Liver (tissue), 9 donors: Measurements from ENCODE around the gene ZNF664. TPM values are rescaled to one million over a fixed set of nuclear protein-coding genes. Genes with fewer than 3 reads are reported as not detected.

Experiments
- DNase-seq: peaks from one replicate; pipeline ENCODE4 v3.0.0-alpha.2; 2017; ENCODE audit warnings: low spot score
- H3K27ac ChIP-seq, 2 donors: one replicate each; pipeline ENCODE4 v1.7.0; 2013; ENCODE audit warnings: inconsistent platforms in 2 of 2, low read length in 2 of 2, control low read depth in 1 of 2, low read depth in 1 of 2, mild to moderate bottlenecking in 1 of 2
- H3K27me3 ChIP-seq, 4 donors: one replicate each; pipeline versions ENCODE4 v1.6.1 to v1.7.0; 2013; ENCODE audit warnings: low read length in 3 of 4, inconsistent platforms in 1 of 4, mild to moderate bottlenecking in 1 of 4, moderate library complexity in 1 of 4; ENCODE audit not compliant: control insufficient read depth in 4 of 4, insufficient read depth in 4 of 4
- H3K36me3 ChIP-seq, 4 donors: one replicate each; pipeline versions ENCODE4 v1.6.1 to v1.7.0; 2013; ENCODE audit warnings: low read length in 3 of 4, mild to moderate bottlenecking in 3 of 4, low read depth in 1 of 4, moderate library complexity in 1 of 4; ENCODE audit not compliant: control insufficient read depth in 4 of 4, insufficient read depth in 3 of 4
- H3K4me1 ChIP-seq, 4 donors: one replicate each; pipeline versions ENCODE4 v1.6.1 to v1.7.0; 2013; ENCODE audit warnings: low read length in 3 of 4, mild to moderate bottlenecking in 3 of 4, moderate library complexity in 1 of 4; ENCODE audit not compliant: control insufficient read depth in 4 of 4, insufficient read depth in 4 of 4
- H3K4me3 ChIP-seq, 3 donors: one replicate each; pipeline versions ENCODE4 v1.6.1 to v1.7.0; 2013; ENCODE audit warnings: low read length in 3 of 3, control low read depth in 1 of 3, low read depth in 1 of 3, mild to moderate bottlenecking in 1 of 3
- H3K9ac ChIP-seq, 2 donors: one replicate each; pipeline ENCODE4 v1.7.0; 2013; ENCODE audit warnings: low read length in 2 of 2, mild to moderate bottlenecking in 2 of 2, moderate library complexity in 2 of 2, control low read depth in 1 of 2, low read depth in 1 of 2
- H3K9me3 ChIP-seq, 4 donors: one replicate each; pipeline versions ENCODE4 v1.6.1 to v1.7.0; 2013; ENCODE audit warnings: low read length in 3 of 4; ENCODE audit not compliant: control insufficient read depth in 4 of 4
- ATF3 ChIP-seq: IDR thresholded peaks from 2 replicates; pipeline ENCODE4 v1.6.1; 2016; ENCODE audit warnings: antibody characterized with exemption
- CTCF ChIP-seq: fragments of 150-350 bp; IDR thresholded peaks from 2 replicates; pipeline ENCODE4 v1.5.1; 2017; ENCODE audit warnings: improper control_type of control experiment, low read depth, low read length; ENCODE audit not compliant: missing input control
- EGR1 ChIP-seq, 2 donors: IDR thresholded peaks; 2 replicates each; pipeline ENCODE4 v1.6.1; 2016 to 2018; ENCODE audit warnings: antibody characterized with exemption in 2 of 2, low read depth in 2 of 2
- FOXA1 ChIP-seq: IDR thresholded peaks from 2 replicates; pipeline ENCODE4 v1.6.1; 2016; ENCODE audit warnings: antibody characterized with exemption
- FOXA2 ChIP-seq: IDR thresholded peaks from 2 replicates; pipeline ENCODE4 v1.6.1; 2016; ENCODE audit warnings: antibody characterized with exemption
- GABPA ChIP-seq, 2 donors: IDR thresholded peaks in 1 of 2; conservative IDR thresholded peaks in 1 of 2; 2 replicates each; pipeline ENCODE4 v1.6.1; 2016; ENCODE audit warnings: antibody characterized with exemption in 2 of 2, mild to moderate bottlenecking in 1 of 2, moderate library complexity in 1 of 2
- HNF4A ChIP-seq, 2 donors: conservative IDR thresholded peaks; 2 replicates each; pipeline ENCODE4 v1.6.1; 2016; ENCODE audit warnings: antibody characterized with exemption in 2 of 2, mild to moderate bottlenecking in 2 of 2
- HNF4G ChIP-seq: IDR thresholded peaks from 2 replicates; pipeline ENCODE4 v1.6.1; 2016; ENCODE audit warnings: antibody characterized with exemption
- JUND ChIP-seq, 2 donors: IDR thresholded peaks; 2 replicates each; pipeline ENCODE4 v1.6.1; 2016; ENCODE audit warnings: antibody characterized with exemption in 2 of 2
- MAX ChIP-seq: IDR thresholded peaks from 2 replicates; pipeline ENCODE4 v1.6.1; 2016; ENCODE audit warnings: antibody characterized with exemption
- NR2F2 ChIP-seq: IDR thresholded peaks from 2 replicates; pipeline ENCODE4 v1.6.1; 2016; ENCODE audit warnings: antibody characterized with exemption
- RAD21 ChIP-seq, 2 donors: IDR thresholded peaks; 2 replicates each; pipeline ENCODE4 v1.6.1; 2016; ENCODE audit warnings: antibody characterized with exemption in 2 of 2, mild to moderate bottlenecking in 2 of 2
- REST ChIP-seq: IDR thresholded peaks from 2 replicates; pipeline ENCODE4 v1.6.1; 2016; ENCODE audit warnings: antibody characterized with exemption, mild to moderate bottlenecking
- RXRA ChIP-seq, 2 donors: IDR thresholded peaks; 2 replicates each; pipeline ENCODE4 v1.6.1; 2017 to 2018; ENCODE audit warnings: antibody characterized with exemption in 2 of 2, mild to moderate bottlenecking in 1 of 2
- SP1 ChIP-seq: IDR thresholded peaks from 2 replicates; pipeline ENCODE4 v1.6.1; 2018; ENCODE audit warnings: antibody characterized with exemption, mild to moderate bottlenecking
- TAF1 ChIP-seq: conservative IDR thresholded peaks from 2 replicates; pipeline ENCODE4 v1.6.1; 2016; ENCODE audit warnings: antibody characterized with exemption, mild to moderate bottlenecking
- YY1 ChIP-seq: IDR thresholded peaks from 2 replicates; pipeline ENCODE4 v1.6.1; 2016; ENCODE audit warnings: antibody characterized with exemption, mild to moderate bottlenecking
- WGBS: extraction: QIAGEN DNeasy Blood & Tissue Kit; methylation state at CpG from one replicate; pipeline ENCODE4 v1.1.7; 2013; 5-methylcytosine and 5-hydroxymethylcytosine counted together
- polyA plus RNA-seq, 2 donors: library from polyadenylated mRNA; stranded (reverse) in 1 of 2; unstranded in 1 of 2; fragments of 200-250 nt in 1 of 2; fragments of >200 nt in 1 of 2; fragmentation: Nextera tagmentation in 1 of 2; extraction: Ambion mirVana in 1 of 2; gene quantifications; one replicate each; pipeline versions ENCODE4 v1.2.1 to v1.2.3, GENCODE V29; 2013 to 2015
- total RNA-seq, 2 donors: library from RNA; depleted of rRNA; stranded (reverse); fragments of >200 nt; gene quantifications; one replicate each; pipeline ENCODE4 v1.2.3, GENCODE V29; 2014
- donor health status: healthy.
- donor health status: healthy.
- donor health status: healthy.
- donor health status: healthy.
- donor health status: healthy.

ZNF664 gene
- total and polyA plus RNA-seq, 4 donors = 7.2 to 40.3 (median 29.6) TPM

- DNase-seq = no peak
- no peaks in the 10 kb centered on the region for H3K27me3 ChIP-seq
- no peaks in the 10 kb centered on the region for H3K36me3 ChIP-seq
- H3K4me3 ChIP-seq = no peak overlapping the region
- H3K9ac ChIP-seq = no peak overlapping the region
- WGBS = 79% methylated on average over 12 of the region's 12 CpGs
- no peak overlapping the region for H3K27ac ChIP-seq
- H3K4me1 ChIP-seq = no peaks in the 10 kb centered on the region
- TF ChIP-seq GABPA (IDR thresholded peaks at IDR 0.05 in 1 of 2, conservative IDR thresholded peaks at IDR 0.05 in 1 of 2) (no peak), YY1 (no peak), TAF1 (no peak), ATF3 (no peak), FOXA1 (no peak), FOXA2 (no peak), CTCF (no peak), RAD21 (IDR thresholded peaks at IDR 0.05) (no peak), HNF4A (conservative IDR thresholded peaks at IDR 0.05) (no peak), MAX (no peak), HNF4G (no peak)
- no peaks in the 10 kb centered on the region for H3K9me3 ChIP-seq
These were observed 57.0 kb downstream of the ZNF664 start for GRCh38 chr12:124030008-124030407.

GRCh38 chr12:124030510-124030909 lies 57.5 kb downstream of the ZNF664 start:
- H3K27ac ChIP-seq = no peak overlapping the region
- H3K9me3 ChIP-seq = no peaks in the 10 kb centered on the region
- H3K4me1 ChIP-seq = no peaks in the 10 kb centered on the region
- no peaks in the 10 kb centered on the region for H3K27me3 ChIP-seq
- H3K36me3 ChIP-seq = no peaks in the 10 kb centered on the region
- H3K9ac ChIP-seq = no peak overlapping the region
- no peak for DNase-seq
- no peak for TF ChIP-seq CTCF
- TF ChIP-seq NR2F2 = peak; percentile 16
- WGBS = 63% methylated on average over 12 of the region's 12 CpGs
- no peak overlapping the region for H3K4me3 ChIP-seq

- 83% methylated on average over 5 of the region's 5 CpGs for WGBS
- Histone ChIP-seq H3K4me1 (no peaks in the 10 kb centered on the region), H3K27ac (no peak overlapping the region), H3K36me3 (no peaks in the 10 kb centered on the region), H3K9ac (no peak overlapping the region), H3K4me3 (no peak overlapping the region), H3K9me3 (no peaks in the 10 kb centered on the region), H3K27me3 (no peaks in the 10 kb centered on the region)
- no peak for DNase-seq
- no peak for TF ChIP-seq MAX
- no peak for TF ChIP-seq YY1
- TF ChIP-seq REST = no peak
- TF ChIP-seq EGR1 (IDR thresholded peaks at IDR 0.05; ENCODE audit: low read depth in 2 of 2) = no peak
- TF ChIP-seq NR2F2 = no peak
- no peak for TF ChIP-seq GABPA (IDR thresholded peaks at IDR 0.05 in 1 of 2, conservative IDR thresholded peaks at IDR 0.05 in 1 of 2)
- no peak for TF ChIP-seq CTCF
- no peak for TF ChIP-seq RXRA (IDR thresholded peaks at IDR 0.05)
- TF ChIP-seq JUND (IDR thresholded peaks at IDR 0.05) = no peak
- no peak for TF ChIP-seq ATF3
- TF ChIP-seq SP1 = no peak
These were observed 58.0 kb downstream of the ZNF664 start for GRCh38 chr12:124031058-124031457.
